Measurements from ENCODE around the gene NINL.

Gene NINL

GRCh38 chr20:25485872-25486271, 99.5 kb downstream of the NINL start:
- Histone ChIP-seq H3K27ac (ENCODE audit: low read depth, low read length) (no peak overlapping the region), H3K36me3 (ENCODE audit: control insufficient read depth, low read length) (no peaks in the 10 kb centered on the region), H3K27me3 (ENCODE audit: control insufficient read depth, low read length) (no peaks in the 10 kb centered on the region; the same call in 1 of the 2 replicates), H3K9me2 (replicated peaks; ENCODE audit: control insufficient read depth, low read length) (no peaks in the 10 kb centered on the region), H3K4me2 (ENCODE audit: low read length) (no peak overlapping the region), H3K9me3 (ENCODE audit: control insufficient read depth, insufficient read depth, low read length) (no peaks in the 10 kb centered on the region), H3F3A (ENCODE audit: control insufficient read depth, insufficient read depth) (no peaks in the 10 kb centered on the region), H3K4me1 (ENCODE audit: control insufficient read depth, low read length) (peaks cover 9% of the 10 kb centered on the region), H3K79me2 (ENCODE audit: control insufficient read depth, low read length) (no peaks in the 10 kb centered on the region), H4K20me1 (ENCODE audit: control insufficient read depth, insufficient read depth, low read depth, low read length) (no peaks in the 10 kb centered on the region), H3K4me3 (ENCODE audit: low read length) (no peak overlapping the region)
- TF ChIP-seq CTCF (IDR thresholded peaks at IDR 0.05; ENCODE audit: low read depth, low read length, poor library complexity, severe bottlenecking) (no peak), EZH2phosphoT487 (IDR thresholded peaks at IDR 0.05; ENCODE audit: borderline replicate concordance, low read length) (no peak)

GRCh38 chr20:25484911-25485511, 100.3 kb downstream of the NINL start:
- H3K36me3 ChIP-seq (ENCODE audit: control insufficient read depth, low read length) = no peaks in the 10 kb centered on the region
- TF ChIP-seq EZH2phosphoT487 (IDR thresholded peaks at IDR 0.05; ENCODE audit: borderline replicate concordance, low read length) = no peak
- no peak for TF ChIP-seq CTCF (IDR thresholded peaks at IDR 0.05; ENCODE audit: low read depth, low read length, poor library complexity, severe bottlenecking)
- no peaks in the 10 kb centered on the region; the same call in 1 of the 2 replicates for H3K27me3 ChIP-seq (ENCODE audit: control insufficient read depth, low read length)
- no peak overlapping the region for H3K4me2 ChIP-seq (ENCODE audit: low read length)
- no peaks in the 10 kb centered on the region for H3K79me2 ChIP-seq (ENCODE audit: control insufficient read depth, low read length)
- H3K4me1 ChIP-seq (ENCODE audit: control insufficient read depth, low read length) = peaks cover 9% of the 10 kb centered on the region
- no peaks in the 10 kb centered on the region for H3K9me3 ChIP-seq (ENCODE audit: control insufficient read depth, insufficient read depth, low read length)
- no peak overlapping the region for H3K4me3 ChIP-seq (ENCODE audit: low read length)
- H4K20me1 ChIP-seq (ENCODE audit: control insufficient read depth, insufficient read depth, low read depth, low read length) = no peaks in the 10 kb centered on the region
- H3K9me2 ChIP-seq (replicated peaks; ENCODE audit: control insufficient read depth, low read length) = no peaks in the 10 kb centered on the region
- no peak overlapping the region for H3K27ac ChIP-seq (ENCODE audit: low read depth, low read length)
- H3F3A ChIP-seq (ENCODE audit: control insufficient read depth, insufficient read depth) = no peaks in the 10 kb centered on the region

- Histone ChIP-seq H3K9me2 (replicated peaks; ENCODE audit: control insufficient read depth, low read length) (no peaks in the 10 kb centered on the region), H4K20me1 (ENCODE audit: control insufficient read depth, insufficient read depth, low read depth, low read length) (no peaks in the 10 kb centered on the region), H3K4me1 (ENCODE audit: control insufficient read depth, low read length) (peaks cover 9% of the 10 kb centered on the region), H3K4me2 (ENCODE audit: low read length) (no peak overlapping the region), H3K36me3 (ENCODE audit: control insufficient read depth, low read length) (no peaks in the 10 kb centered on the region), H3F3A (ENCODE audit: control insufficient read depth, insufficient read depth) (no peaks in the 10 kb centered on the region), H3K27me3 (ENCODE audit: control insufficient read depth, low read length) (no peaks in the 10 kb centered on the region; the same call in 1 of the 2 replicates), H3K9me3 (ENCODE audit: control insufficient read depth, insufficient read depth, low read length) (no peaks in the 10 kb centered on the region), H3K79me2 (ENCODE audit: control insufficient read depth, low read length) (no peaks in the 10 kb centered on the region), H3K27ac (ENCODE audit: low read depth, low read length) (no peak overlapping the region), H3K4me3 (ENCODE audit: low read length) (no peak overlapping the region)
- no peak for TF ChIP-seq CTCF (IDR thresholded peaks at IDR 0.05; ENCODE audit: low read depth, low read length, poor library complexity, severe bottlenecking)
- TF ChIP-seq EZH2phosphoT487 (IDR thresholded peaks at IDR 0.05; ENCODE audit: borderline replicate concordance, low read length) = no peak
These were observed 101.0 kb downstream of the NINL start for GRCh38 chr20:25484224-25484846.

Measured in DOHH2 (cell line).